GM18502 (cell line): Measurements from ENCODE around the gene FAR1.

Experiments
- ATAC-seq: cut with Tn5 transposase; IDR thresholded peaks from one replicate; pipeline ENCODE4 v1.9.1; 2021; ENCODE audit warnings: mild to moderate bottlenecking; ENCODE audit not compliant: unreplicated experiment, poor library complexity

FAR1 gene

DNA sequence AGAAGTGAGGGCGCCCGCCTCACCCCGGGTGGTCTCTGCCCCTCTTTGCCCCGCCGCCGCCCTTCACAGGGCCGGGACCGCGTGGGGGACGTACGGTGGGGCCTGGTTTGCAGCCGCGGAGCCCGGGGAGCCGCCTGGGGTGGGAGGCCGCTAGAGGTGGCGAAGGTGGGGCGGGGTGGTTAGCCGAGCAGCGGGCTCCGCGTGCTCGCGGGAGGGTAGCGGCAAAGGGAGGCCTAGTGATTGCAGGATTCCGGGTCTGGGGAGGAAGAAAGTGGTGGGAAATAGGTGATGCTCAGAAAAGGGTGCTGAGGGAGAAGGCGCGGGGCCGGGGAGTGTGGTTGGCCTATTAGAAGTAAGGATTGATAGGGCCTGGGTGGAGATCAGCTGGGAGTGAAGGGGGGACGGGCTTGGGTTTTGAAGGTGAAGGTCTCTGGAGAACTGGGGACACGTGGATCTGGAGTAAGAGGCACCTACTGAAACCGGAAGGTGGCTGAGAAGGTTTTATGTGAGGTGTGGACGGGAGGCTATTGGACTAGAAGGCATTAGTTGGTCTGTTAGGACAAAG is 571 bp downstream of the FAR1 start:
- peak; percentile 20 for ATAC-seq

DNA sequence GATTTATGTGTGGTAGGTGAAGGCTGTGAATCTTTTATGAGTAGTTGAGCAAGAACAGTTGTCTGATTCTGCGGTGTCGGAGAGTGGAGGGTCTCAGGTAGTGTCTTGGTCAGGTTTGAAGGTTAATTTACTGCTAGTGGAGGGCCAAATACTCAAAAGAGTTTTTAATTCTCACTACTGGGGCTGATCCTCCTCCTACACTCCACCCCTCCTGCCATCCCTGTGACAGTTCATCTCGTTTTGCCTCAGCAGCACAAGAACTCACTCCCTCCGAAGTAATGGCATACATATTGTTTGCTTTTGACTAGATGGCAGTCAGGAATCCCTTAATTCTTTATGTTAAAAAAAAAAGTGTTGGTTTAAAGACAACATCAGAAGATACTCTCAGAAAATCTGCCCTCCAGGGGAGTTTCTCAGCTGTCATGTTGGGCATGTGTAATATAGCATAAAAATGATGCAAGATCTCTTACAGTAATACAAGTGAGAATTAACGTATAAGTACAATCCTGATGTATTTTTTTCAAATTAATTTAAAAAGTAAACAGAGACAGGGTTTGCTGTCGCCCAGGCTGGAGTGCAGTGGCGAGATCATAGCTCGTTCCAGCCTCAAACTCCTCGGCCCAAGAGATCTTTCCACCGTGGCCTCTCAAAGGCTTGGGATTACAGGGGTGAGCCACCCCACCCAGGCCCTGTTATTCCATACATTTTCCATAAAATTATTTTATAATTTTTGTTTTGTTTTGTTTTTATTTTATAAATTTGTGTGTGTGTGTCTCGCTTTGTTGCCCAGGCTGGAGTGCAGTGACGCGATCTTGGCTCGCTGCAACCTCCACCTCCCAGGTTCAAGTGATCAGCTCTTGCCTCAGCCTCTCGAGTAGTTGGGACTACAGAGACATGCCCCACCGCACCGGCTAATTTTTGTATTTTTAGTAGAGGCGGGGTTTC is 1.3 kb downstream of the FAR1 start:
- no peak for ATAC-seq

GRCh38 chr11:13672576-13673210 is 4.2 kb downstream of the FAR1 start:
- no peak for ATAC-seq

GRCh38 chr11:13674799-13675509 is 6.5 kb downstream of the FAR1 start:
- no peak for ATAC-seq

DNA sequence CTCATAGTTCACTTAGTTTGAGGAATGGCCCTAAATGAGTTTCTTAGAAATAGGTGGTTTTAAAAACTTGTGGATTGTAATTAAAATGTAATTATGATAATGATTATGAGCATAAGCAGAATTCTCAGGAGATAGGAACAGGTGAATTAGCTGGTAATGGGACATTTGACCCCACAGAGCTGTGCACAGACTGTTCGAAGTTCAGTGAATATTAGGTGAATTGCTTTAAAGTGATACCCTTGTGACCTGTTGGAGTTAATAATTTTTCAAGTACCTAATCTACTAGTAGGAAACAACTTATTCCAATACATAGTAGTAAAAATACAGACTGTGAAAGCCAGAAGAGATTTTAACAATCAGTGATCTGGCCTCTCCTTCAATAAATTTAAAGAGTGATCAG is 8.1 kb downstream of the FAR1 start:
- ATAC-seq: no peak

GRCh38 chr11:13679768-13680167 is 11.3 kb downstream of the FAR1 start:
- ATAC-seq: no peak

GRCh38 chr11:13680501-13681264 is 12.2 kb downstream of the FAR1 start:
- ATAC-seq: peak; percentile 94

GRCh38 chr11:13681446-13681845 is 13.0 kb downstream of the FAR1 start:
- no peak for ATAC-seq

DNA sequence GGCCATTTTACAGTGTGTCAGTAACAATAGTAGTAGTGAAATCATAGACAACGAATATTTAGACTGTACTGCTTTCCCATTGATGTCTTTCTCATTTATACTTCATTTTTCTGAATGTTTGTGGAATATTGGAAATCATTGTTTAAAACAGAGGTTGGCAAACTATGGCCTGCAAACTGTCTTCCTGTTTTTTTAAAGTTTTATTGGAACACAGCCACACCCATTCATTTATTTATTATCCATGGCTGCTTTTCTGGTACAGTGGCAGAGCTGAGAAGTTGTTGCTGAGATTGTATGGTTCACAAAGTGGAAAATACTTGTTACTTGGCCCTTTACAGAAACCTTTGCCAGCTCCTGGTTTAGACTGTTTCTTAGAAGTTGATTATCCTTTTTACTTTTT is 13.7 kb downstream of the FAR1 start:
- no peak for ATAC-seq

- no peak for ATAC-seq
Observed at GRCh38 chr11:13685461-13686108, 17.1 kb downstream of the FAR1 start.

DNA sequence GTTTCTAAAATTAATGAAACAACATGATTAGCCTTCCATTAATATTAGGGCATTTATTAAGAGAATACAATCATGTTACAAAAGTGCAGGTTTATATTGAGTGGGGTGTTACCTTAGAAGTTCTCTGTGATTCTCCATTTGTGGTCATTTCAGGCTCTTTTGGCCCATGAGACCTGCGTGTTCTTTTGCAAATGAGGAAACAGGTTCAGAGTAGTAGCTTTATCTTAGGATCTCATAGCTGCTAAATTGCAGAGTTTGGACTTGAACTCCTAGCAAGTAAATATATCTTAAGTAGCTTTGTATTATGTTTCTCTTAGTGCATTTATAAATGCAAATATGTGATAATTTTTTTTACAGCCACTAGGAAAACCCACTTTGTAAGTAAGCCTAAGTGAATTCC is 18.3 kb downstream of the FAR1 start:
- ATAC-seq: no peak

GRCh38 chr11:13687271-13687670 is 18.8 kb downstream of the FAR1 start:
- no peak for ATAC-seq

- ATAC-seq: no peak
Observed at GRCh38 chr11:13691286-13691899, 22.9 kb downstream of the FAR1 start.

GRCh38 chr11:13692172-13692571 is 23.7 kb downstream of the FAR1 start:
- ATAC-seq: no peak

- ATAC-seq: no peak
Observed at GRCh38 chr11:13694115-13694514, 25.6 kb downstream of the FAR1 start.

DNA sequence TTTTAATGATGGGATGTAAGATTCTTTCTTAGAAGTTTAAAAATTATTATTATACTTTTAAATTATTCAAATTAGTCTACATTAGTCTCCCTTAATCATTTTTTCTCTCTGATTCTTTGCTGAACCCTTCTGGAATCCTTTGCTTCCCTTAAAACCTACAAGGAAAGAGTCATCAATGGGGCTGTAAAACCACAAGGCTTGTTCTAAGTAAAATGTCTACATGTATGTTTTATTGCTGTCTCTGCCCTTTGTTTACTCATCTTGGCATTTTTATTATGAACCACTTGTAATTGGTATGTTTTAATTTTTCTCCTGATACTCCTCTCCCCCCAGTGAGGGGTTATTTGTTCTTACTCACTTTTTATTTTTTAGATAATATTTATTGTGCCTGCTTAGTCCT is 27.4 kb downstream of the FAR1 start:
- ATAC-seq: no peak

- ATAC-seq: no peak
Observed at GRCh38 chr11:13697710-13698109, 29.2 kb downstream of the FAR1 start.

GRCh38 chr11:13698132-13698531 is 29.7 kb downstream of the FAR1 start:
- ATAC-seq: no peak

DNA sequence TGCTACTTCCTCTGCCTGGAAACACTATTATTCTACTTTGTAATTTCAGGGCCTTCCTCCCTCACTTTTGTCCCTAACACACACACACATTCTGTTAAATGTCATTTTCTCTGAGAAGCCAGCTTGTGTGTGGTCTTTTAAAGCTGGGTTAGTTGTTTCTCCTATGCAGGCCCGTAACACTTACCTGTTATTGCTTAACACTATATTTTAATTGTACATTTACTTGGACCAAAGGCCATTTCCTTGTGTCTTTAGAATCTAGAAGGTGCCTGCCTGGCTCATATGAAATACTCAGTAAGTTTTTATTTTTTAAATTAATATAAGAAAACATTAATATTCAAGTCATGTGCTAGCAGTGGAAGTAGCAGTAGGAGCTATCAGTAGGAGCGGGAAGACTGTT is 30.6 kb downstream of the FAR1 start:
- no peak for ATAC-seq
